GM23338 (cell line): ENCODE data around the gene POU1F1. TPM values are rescaled to one million over a fixed set of nuclear protein-coding genes. Genes with fewer than 3 reads are reported as not detected.
A peak's percentile ranks its signal among the peaks of the same experiment; 100 is the strongest.

Experiments
- ATAC-seq: fragments of 200-7000 bp; cut with Tn5 transposase; 3 replicates; pipeline ENCODE4 v1.9.1; 2020
- DNase-seq: peaks from one replicate; pipeline ENCODE4 v3.0.0-alpha.2; 2015; ENCODE audit warnings: low spot score
- H2AFZ ChIP-seq: fragments of 200-600 bp; sonication (generic); 2 replicates; pipeline ENCODE4 v1.8.0; 2016; ENCODE audit warnings: antibody characterized with exemption, mild to moderate bottlenecking, moderate library complexity
- H3F3A ChIP-seq: fragments of 200-600 bp; sonication (generic); replicated peaks from 2 replicates; pipeline ENCODE4 v1.8.0; 2017; ENCODE audit warnings: antibody characterized with exemption, mixed run types, low read depth
- H3K27ac ChIP-seq: fragments of 200-600 bp; sonication (generic); 2 replicates; pipeline ENCODE4 v1.6.1; 2016; ENCODE audit warnings: low read depth
- H3K27me3 ChIP-seq: fragments of 200-600 bp; sonication (generic); 2 replicates; pipeline ENCODE4 v1.8.0; 2016; ENCODE audit warnings: mild to moderate bottlenecking, mixed run types, moderate library complexity; ENCODE audit not compliant: insufficient read depth
- H3K36me3 ChIP-seq: fragments of 200-600 bp; sonication (generic); 2 replicates; pipeline ENCODE4 v1.8.0; 2016; ENCODE audit warnings: mild to moderate bottlenecking; ENCODE audit not compliant: insufficient read depth
- H3K4me1 ChIP-seq: fragments of 200-600 bp; sonication (generic); 2 replicates; pipeline ENCODE4 v1.8.0; 2016; ENCODE audit warnings: mild to moderate bottlenecking, moderate library complexity; ENCODE audit not compliant: insufficient read depth
- H3K4me2 ChIP-seq: fragments of 200-600 bp; sonication (generic); 2 replicates; pipeline ENCODE4 v1.7.1; 2017; ENCODE audit warnings: mixed run types
- H3K4me3 ChIP-seq: fragments of 200-600 bp; sonication (generic); 2 replicates; pipeline ENCODE4 v1.6.1; 2016; ENCODE audit warnings: mixed run types
- H3K79me2 ChIP-seq: fragments of 200-600 bp; sonication (generic); replicated peaks from 2 replicates; pipeline ENCODE4 v1.8.0; 2017; ENCODE audit warnings: mild to moderate bottlenecking; ENCODE audit not compliant: insufficient read depth
- H3K9me2 ChIP-seq: fragments of 200-600 bp; sonication (generic); 2 replicates; pipeline ENCODE4 v1.8.0; 2017; ENCODE audit not compliant: insufficient read depth
- H4K20me1 ChIP-seq: fragments of 200-600 bp; sonication (generic); replicated peaks from 2 replicates; pipeline ENCODE4 v1.8.0; 2017; ENCODE audit warnings: mild to moderate bottlenecking; ENCODE audit not compliant: insufficient read depth
- H3K27ac Mint-ChIP-seq: 2 replicates; pipeline ENCODE4 v1.8.0; 2020; ENCODE audit warnings: inconsistent platforms, mild to moderate bottlenecking, moderate library complexity, mixed read lengths
- H3K27me3 Mint-ChIP-seq: 3 replicates; pipeline ENCODE4 v1.8.0; 2022; ENCODE audit warnings: low read depth, mild to moderate bottlenecking, moderate library complexity, mixed read lengths, inconsistent platforms; ENCODE audit not compliant: insufficient read depth, poor library complexity
- H3K36me3 Mint-ChIP-seq: 3 replicates; pipeline ENCODE4 v1.8.0; 2021; ENCODE audit warnings: low read depth, mild to moderate bottlenecking, inconsistent platforms, moderate library complexity, mixed read lengths
- H3K4me1 Mint-ChIP-seq: 3 replicates; pipeline ENCODE4 v1.8.0; 2020; ENCODE audit warnings: mild to moderate bottlenecking, inconsistent platforms, mixed read lengths
- H3K4me3 Mint-ChIP-seq: 3 replicates; pipeline ENCODE4 v1.8.0; 2021; ENCODE audit warnings: moderate library complexity, mild to moderate bottlenecking, inconsistent platforms, mixed read lengths
- H3K9me3 Mint-ChIP-seq: 3 replicates; pipeline ENCODE4 v1.8.0; 2020; ENCODE audit warnings: moderate library complexity, mild to moderate bottlenecking, inconsistent platforms, mixed read lengths
- CTCF ChIP-seq, 2 experiments: fragments of 200-600 bp in 1 of 2; sonication (generic) in 1 of 2; conservative IDR thresholded peaks; 2 replicates each; pipeline versions ENCODE4 v1.5.1 to v1.6.1; 2016 to 2017; ENCODE audit warnings: antibody characterized with exemption in 2 of 2, low read depth in 2 of 2, mild to moderate bottlenecking in 2 of 2, moderate library complexity in 1 of 2
- EZH2 ChIP-seq: fragments of 200-600 bp; sonication (generic); IDR thresholded peaks from one replicate; pipeline ENCODE4 v1.8.0; 2017; ENCODE audit warnings: antibody characterized with exemption, mild to moderate bottlenecking, low read depth; ENCODE audit not compliant: unreplicated experiment
- EZH2phosphoT487 ChIP-seq: fragments of 200-600 bp; sonication (generic); IDR thresholded peaks from one replicate; pipeline ENCODE4 v1.8.1; 2018; ENCODE audit warnings: antibody characterized with exemption; ENCODE audit not compliant: unreplicated experiment
- JUNB ChIP-seq: IDR thresholded peaks from one replicate; pipeline ENCODE4 v1.6.1; 2016; ENCODE audit warnings: antibody characterized with exemption; ENCODE audit not compliant: unreplicated experiment
- NANOG ChIP-seq: IDR thresholded peaks from 2 replicates; pipeline ENCODE4 v1.6.1; 2016; ENCODE audit warnings: antibody characterized with exemption, borderline replicate concordance
- POLR2AphosphoS5 ChIP-seq: IDR thresholded peaks from 2 replicates; pipeline ENCODE4 v1.6.1; 2016; ENCODE audit warnings: antibody characterized with exemption, low read depth
- REST ChIP-seq: IDR thresholded peaks from one replicate; pipeline ENCODE4 v1.6.1; 2018; ENCODE audit warnings: antibody characterized with exemption; ENCODE audit not compliant: unreplicated experiment
- ZNF114 ChIP-seq: fragments of 250-450 bp; sonication (Bioruptor Pico); IDR thresholded peaks from 2 replicates; pipeline ENCODE4 v1.5.0; 2020; ENCODE audit warnings: mild to moderate bottlenecking, moderate library complexity
- ZNF462 ChIP-seq: fragments of 250-450 bp; sonication (Bioruptor Pico); IDR thresholded peaks from 2 replicates; pipeline ENCODE4 v1.5.0; 2020; ENCODE audit warnings: mild to moderate bottlenecking, moderate library complexity
- polyA plus RNA-seq: library from polyadenylated mRNA; unstranded; fragments of >200 nt; fragmentation: Nextera tagmentation; extraction: Ambion mirVana; gene quantifications from 2 replicates; pipeline ENCODE4 v1.2.1, GENCODE V29; 2016
- total RNA-seq: library from RNA; depleted of rRNA; stranded (reverse); fragments of >200 nt; shearing (Covaris generic); gene quantifications from 2 replicates; pipeline ENCODE4 v1.2.3, GENCODE V29; 2014

The POU1F1 gene
- total and polyA plus RNA-seq, 2 experiments from 2014 or later = not detected

GRCh38 chr3:87233805-87234204 lies 42.6 kb downstream of the POU1F1 start:
- Histone ChIP-seq H3K4me3 (no peak overlapping the region), H3F3A (no peaks in the 10 kb centered on the region), H3K4me2 (no peak overlapping the region), H3K27ac (no peak overlapping the region), H3K79me2 (peaks cover 99% of the 10 kb centered on the region), H3K4me1 (peaks cover 15% of the 10 kb centered on the region), H2AFZ (no peak overlapping the region), H3K27me3 (no peaks in the 10 kb centered on the region), H3K36me3 (no peaks in the 10 kb centered on the region; the same call in 1 of the 2 replicates), H3K9me2 (peaks cover 4% of the 10 kb centered on the region; the same call in 1 of the 2 replicates), H4K20me1 (0 out of 2 replicates have a peak, but pooled peaks cover 8% of the 10 kb centered on the region)
- H3K27me3 Mint-ChIP-seq = no peaks in the 10 kb centered on the region
- H3K4me1 Mint-ChIP-seq = peaks cover 36% of the 10 kb centered on the region
- no peak overlapping the region for H3K4me3 Mint-ChIP-seq
- H3K36me3 Mint-ChIP-seq = peaks cover 19% of the 10 kb centered on the region; the same call in 2 of the 3 replicates
- H3K27ac Mint-ChIP-seq = no peak overlapping the region
- DNase-seq (peak; percentile 6), ATAC-seq (0 out of 3 replicates have a peak, but pooled peaks have one; percentile 25)
- no peak for TF ChIP-seq NANOG
- TF ChIP-seq EZH2 = no peak
- TF ChIP-seq ZNF114 (CRISPR knock-in tag) = no peak
- TF ChIP-seq ZNF462 (CRISPR knock-in tag) = no peak
- TF ChIP-seq REST = no peak
- no peak for TF ChIP-seq JUNB
- TF ChIP-seq EZH2phosphoT487 = no peak
- TF ChIP-seq CTCF (conservative IDR thresholded peaks at IDR 0.05; ENCODE audit: low read depth in 2 of 2) = no peak
- TF ChIP-seq POLR2AphosphoS5 = no peak
- H3K9me3 Mint-ChIP-seq = peaks cover 4% of the 10 kb centered on the region; the same call in 2 of the 3 replicates
